KMS-11 (cell line): ENCODE measurements around the gene TLK2.
"Not testable (repeated sequence)": the region's sequence is repeated elsewhere in the genome, so short reads cannot be mapped to it uniquely, and the experiment has no call there.

Experiments
- H2AFZ ChIP-seq: fragments of 200-600 bp; sonication (generic); 2 replicates; pipeline ENCODE4 v1.6.1; 2016; ENCODE audit warnings: antibody characterized with exemption, mixed run types, low read depth
- H3K27ac ChIP-seq: fragments of 200-600 bp; sonication (generic); 2 replicates; pipeline ENCODE4 v1.6.1; 2016; ENCODE audit warnings: mild to moderate bottlenecking, mixed run types
- H3K27me3 ChIP-seq: fragments of 200-600 bp; sonication (generic); 2 replicates; pipeline ENCODE4 v1.6.1; 2017; ENCODE audit warnings: mild to moderate bottlenecking, low read depth, mixed run types, moderate library complexity; ENCODE audit not compliant: insufficient read depth
- H3K36me3 ChIP-seq: fragments of 200-600 bp; sonication (generic); 2 replicates; pipeline ENCODE4 v1.6.1; 2017; ENCODE audit warnings: mild to moderate bottlenecking, mixed run types; ENCODE audit not compliant: insufficient read depth
- H3K4me1 ChIP-seq: fragments of 200-600 bp; sonication (generic); 2 replicates; pipeline ENCODE4 v1.6.1; 2016; ENCODE audit warnings: mild to moderate bottlenecking, low read depth, mixed run types; ENCODE audit not compliant: poor library complexity, severe bottlenecking
- H3K4me2 ChIP-seq: fragments of 200-600 bp; sonication (generic); 2 replicates; pipeline ENCODE4 v1.7.0; 2016; ENCODE audit warnings: mild to moderate bottlenecking, mixed run types
- H3K4me3 ChIP-seq: fragments of 200-600 bp; sonication (generic); IDR thresholded peaks from 2 replicates; pipeline ENCODE4 v1.6.1; 2017; ENCODE audit warnings: low read depth, low read length, mixed read lengths; ENCODE audit not compliant: insufficient read depth
- H3K79me2 ChIP-seq: fragments of 200-600 bp; sonication (generic); 2 replicates; pipeline ENCODE4 v1.6.1; 2016; ENCODE audit warnings: low read depth, mixed run types; ENCODE audit not compliant: insufficient read depth
- H3K9ac ChIP-seq: fragments of 200-600 bp; sonication (generic); 2 replicates; pipeline ENCODE4 v1.6.1; 2016; ENCODE audit warnings: mild to moderate bottlenecking, mixed run types
- H4K20me1 ChIP-seq: fragments of 200-600 bp; sonication (generic); 2 replicates; pipeline ENCODE4 v1.6.1; 2016; ENCODE audit warnings: mild to moderate bottlenecking, mixed run types; ENCODE audit not compliant: insufficient read depth
- CTCF ChIP-seq: fragments of 200-600 bp; sonication (generic); conservative IDR thresholded peaks from 2 replicates; pipeline ENCODE4 v1.6.1; 2017; ENCODE audit warnings: low read depth, mild to moderate bottlenecking, antibody characterized with exemption, low read length, moderate library complexity, mixed read lengths

The TLK2 gene

DNA sequence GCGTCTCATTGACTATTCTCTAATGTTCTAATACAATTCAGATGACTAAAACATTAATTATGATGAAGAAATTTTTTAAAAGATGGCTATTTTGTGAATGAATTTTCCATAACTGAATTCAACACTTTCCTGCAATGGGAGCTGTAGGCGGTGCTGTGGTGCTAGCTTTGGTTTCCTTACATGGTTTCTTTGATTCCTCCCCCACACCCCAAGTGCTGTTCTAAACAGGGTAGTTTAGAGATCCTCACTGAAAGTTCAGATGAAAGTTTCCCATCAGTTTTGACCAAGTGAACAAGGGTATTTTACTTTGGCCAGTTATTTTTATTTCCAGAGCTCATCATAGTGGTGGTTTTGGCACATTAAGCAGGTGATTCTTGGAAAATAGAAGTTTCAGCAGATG, 122.8 kb downstream of the TLK2 start:
- Histone ChIP-seq H3K79me2 (no peaks in the 10 kb centered on the region), H3K27ac (no peak overlapping the region), H4K20me1 (no peaks in the 10 kb centered on the region), H3K9ac (no peak overlapping the region), H3K4me1 (no peaks in the 10 kb centered on the region), H3K4me3 (no peak overlapping the region), H3K27me3 (no peaks in the 10 kb centered on the region), H2AFZ (no peak overlapping the region), H3K36me3 (peaks cover 3% of the 10 kb centered on the region; the same call in 1 of the 2 replicates), H3K4me2 (no peak overlapping the region)
- no peak for TF ChIP-seq CTCF

- H3K27me3 ChIP-seq, H4K20me1 ChIP-seq, H3K27ac ChIP-seq, H3K4me3 ChIP-seq, H3K9ac ChIP-seq, H3K36me3 ChIP-seq, H3K4me1 ChIP-seq, H2AFZ ChIP-seq, H3K4me2 ChIP-seq, H3K79me2 ChIP-seq: not testable (repeated sequence)
These were observed 125.2 kb downstream of the TLK2 start for GRCh38 chr17:62603783-62604182.

GRCh38 chr17:62605588-62605987, 127.0 kb downstream of the TLK2 start:
- no peak overlapping the region for H3K27ac ChIP-seq
- no peak overlapping the region for H3K4me2 ChIP-seq
- no peaks in the 10 kb centered on the region for H3K79me2 ChIP-seq
- H2AFZ ChIP-seq, result no peak overlapping the region
- H3K27me3 ChIP-seq, result no peaks in the 10 kb centered on the region
- H3K36me3 ChIP-seq, result peaks cover 3% of the 10 kb centered on the region; the same call in 1 of the 2 replicates
- no peaks in the 10 kb centered on the region for H3K4me1 ChIP-seq
- no peaks in the 10 kb centered on the region for H4K20me1 ChIP-seq
- TF ChIP-seq CTCF, result no peak
- no peak overlapping the region for H3K9ac ChIP-seq
- H3K4me3 ChIP-seq, result no peak overlapping the region

GRCh38 chr17:62611292-62611691, 132.7 kb downstream of the TLK2 start:
- Histone ChIP-seq H4K20me1 (no peaks in the 10 kb centered on the region), H3K9ac (no peak overlapping the region), H3K4me1 (no peaks in the 10 kb centered on the region), H3K79me2 (no peaks in the 10 kb centered on the region), H3K27ac (no peak overlapping the region), H3K4me2 (no peak overlapping the region), H3K27me3 (no peaks in the 10 kb centered on the region), H3K4me3 (no peak overlapping the region), H3K36me3 (no peaks in the 10 kb centered on the region; the same call in 1 of the 2 replicates), H2AFZ (no peak overlapping the region)
- no peak for TF ChIP-seq CTCF

DNA sequence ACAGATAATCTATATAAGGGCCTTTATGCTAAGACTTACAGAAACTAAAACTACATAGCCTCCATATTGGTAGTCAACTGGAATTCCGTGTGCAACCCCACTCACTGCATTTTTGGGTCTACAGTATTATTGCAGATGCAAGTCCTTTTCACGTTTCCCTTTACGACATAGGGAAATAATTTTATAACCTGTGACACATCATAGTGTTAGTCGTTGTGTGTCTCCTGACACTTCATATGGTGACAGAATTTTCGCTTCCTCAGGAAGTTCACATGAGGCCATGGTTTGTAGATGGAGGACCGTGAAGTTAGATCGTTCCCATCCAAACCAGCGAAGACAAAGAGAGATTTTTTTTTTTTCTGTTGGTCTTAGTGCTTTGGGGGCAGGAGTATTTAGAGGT, 133.1 kb downstream of the TLK2 start:
- no peak overlapping the region for H3K4me2 ChIP-seq
- no peak overlapping the region for H3K4me3 ChIP-seq
- H3K36me3 ChIP-seq, result no peaks in the 10 kb centered on the region; the same call in 1 of the 2 replicates
- no peak overlapping the region for H3K9ac ChIP-seq
- H3K4me1 ChIP-seq, result no peaks in the 10 kb centered on the region
- no peak overlapping the region for H3K27ac ChIP-seq
- H4K20me1 ChIP-seq, result no peaks in the 10 kb centered on the region
- H3K79me2 ChIP-seq, result no peaks in the 10 kb centered on the region
- H3K27me3 ChIP-seq, result no peaks in the 10 kb centered on the region
- TF ChIP-seq CTCF, result no peak
- H2AFZ ChIP-seq, result no peak overlapping the region

GRCh38 chr17:62612289-62612688, 133.7 kb downstream of the TLK2 start:
- H3K4me1 ChIP-seq, H3K36me3 ChIP-seq, H3K4me2 ChIP-seq, H3K4me3 ChIP-seq, H3K79me2 ChIP-seq, H4K20me1 ChIP-seq, H3K27me3 ChIP-seq, H2AFZ ChIP-seq, H3K27ac ChIP-seq, H3K9ac ChIP-seq: not testable (repeated sequence)

DNA sequence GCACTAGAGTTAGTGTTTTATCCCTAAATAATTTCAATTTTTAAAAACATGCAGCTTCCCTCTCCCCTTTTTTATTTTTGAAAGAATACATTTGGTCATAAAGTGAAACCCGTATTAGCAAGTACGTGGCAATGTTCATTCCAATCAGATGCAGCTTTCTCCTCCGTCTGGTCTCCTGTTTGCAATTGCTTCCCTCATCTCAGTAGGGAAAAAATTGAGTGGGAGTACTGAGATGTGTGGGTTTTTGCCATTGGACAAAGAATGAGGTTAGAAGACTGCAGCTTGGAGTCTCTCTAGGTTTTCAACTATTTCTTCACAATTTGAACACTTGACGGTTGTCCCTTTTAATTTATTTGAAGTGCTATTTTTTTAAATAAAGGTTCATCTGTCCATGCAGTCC, 134.5 kb downstream of the TLK2 start:
- H3K9ac ChIP-seq, H3K4me3 ChIP-seq, H3K79me2 ChIP-seq, H3K4me1 ChIP-seq, H2AFZ ChIP-seq, H3K36me3 ChIP-seq, H3K27ac ChIP-seq, H3K4me2 ChIP-seq, H4K20me1 ChIP-seq, H3K27me3 ChIP-seq: not testable (repeated sequence)
